Measurements from ENCODE around the gene ACBD5. TPM values are rescaled to one million over a fixed set of nuclear protein-coding genes. Genes with fewer than 3 reads are reported as not detected.
A peak's percentile ranks its signal among the peaks of the same experiment; 100 is the strongest.

The ACBD5 gene
- total RNA-seq, 4 donors from 2014 or later: 31.6 to 53.9 (median 39.1) TPM

GRCh38 chr10:27230022-27230421 is 10.6 kb downstream of the ACBD5 start:
- TF ChIP-seq CTCF (IDR thresholded peaks at IDR 0.05) (no peak), POLR2A (IDR thresholded peaks at IDR 0.05) (no peak)
- Histone ChIP-seq H3K27ac (no peak overlapping the region), H3K27me3 (no peaks in the 10 kb centered on the region), H3K9me3 (no peaks in the 10 kb centered on the region), H3K4me1 (peaks cover 0 to 4% (median 1%) of the 10 kb centered on the region in 4 donors), H3K4me3 (no peak overlapping the region), H3K36me3 (peaks cover 0 to 56% (median 0%) of the 10 kb centered on the region in 3 donors)
- no peak for DNase-seq

GRCh38 chr10:27225642-27226257 is 14.8 kb downstream of the ACBD5 start:
- no peak for DNase-seq
- H3K27ac ChIP-seq: no peak overlapping the region
- H3K36me3 ChIP-seq: peaks cover 0 to 59% (median 3%) of the 10 kb centered on the region in 3 donors
- TF ChIP-seq POLR2A (IDR thresholded peaks at IDR 0.05) (no peak), CTCF (IDR thresholded peaks at IDR 0.05) (no peak)
- H3K4me3 ChIP-seq: no peak overlapping the region
- no peaks in the 10 kb centered on the region for H3K27me3 ChIP-seq
- no peaks in the 10 kb centered on the region for H3K9me3 ChIP-seq
- peaks cover 0 to 3% (median 0%) of the 10 kb centered on the region in 4 donors for H3K4me1 ChIP-seq

GRCh38 chr10:27225011-27225590 is 15.5 kb downstream of the ACBD5 start:
- H3K4me3 ChIP-seq: no peak overlapping the region
- H3K36me3 ChIP-seq: peaks cover 0 to 59% (median 3%) of the 10 kb centered on the region in 3 donors
- DNase-seq: no peak
- no peak overlapping the region for H3K27ac ChIP-seq
- H3K9me3 ChIP-seq: no peaks in the 10 kb centered on the region
- TF ChIP-seq CTCF (IDR thresholded peaks at IDR 0.05) (no peak), POLR2A (IDR thresholded peaks at IDR 0.05) (no peak)
- no peaks in the 10 kb centered on the region for H3K4me1 ChIP-seq
- H3K27me3 ChIP-seq: no peaks in the 10 kb centered on the region

GRCh38 chr10:27223964-27224363 is 16.6 kb downstream of the ACBD5 start:
- peaks cover 0 to 62% (median 3%) of the 10 kb centered on the region in 3 donors for H3K36me3 ChIP-seq
- no peaks in the 10 kb centered on the region for H3K9me3 ChIP-seq
- TF ChIP-seq POLR2A (IDR thresholded peaks at IDR 0.05): no peak
- TF ChIP-seq CTCF (IDR thresholded peaks at IDR 0.05): peak; percentile 36 to 76 (median 58)
- H3K27me3 ChIP-seq: no peaks in the 10 kb centered on the region
- H3K27ac ChIP-seq: no peak overlapping the region
- no peaks in the 10 kb centered on the region for H3K4me1 ChIP-seq
- H3K4me3 ChIP-seq: no peak overlapping the region
- peak in 2 of 3 donors; percentile 49 to 74 for DNase-seq

GRCh38 chr10:27207350-27207749 is 33.2 kb downstream of the ACBD5 start:
- H3K27ac ChIP-seq: no peak overlapping the region
- no peaks in the 10 kb centered on the region for H3K9me3 ChIP-seq
- no peak for DNase-seq
- H3K4me1 ChIP-seq: no peaks in the 10 kb centered on the region
- H3K36me3 ChIP-seq: peaks cover 0 to 97% (median 3%) of the 10 kb centered on the region in 3 donors
- H3K27me3 ChIP-seq: no peaks in the 10 kb centered on the region
- H3K4me3 ChIP-seq: no peak overlapping the region
- TF ChIP-seq POLR2A (IDR thresholded peaks at IDR 0.05): no peak
- TF ChIP-seq CTCF (IDR thresholded peaks at IDR 0.05): no peak

All from Peyer's patch (tissue), 4 donors.